ENCODE data around the gene ACO2. TPM values are rescaled to one million over a fixed set of nuclear protein-coding genes. Genes with fewer than 3 reads are reported as not detected.
A peak's percentile ranks its signal among the peaks of the same experiment; 100 is the strongest.

Gene ACO2
- total RNA-seq, 1 experiment from 2014 or later, result 66.6 TPM

GRCh38 chr22:41508770-41509170 lies 39.9 kb downstream of the ACO2 start:
- Histone ChIP-seq H3K56ac (ENCODE audit: insufficient read length, low read depth, low read length) (no peak overlapping the region), H3K23ac (ENCODE audit: insufficient read length, low read depth, low read length) (no peak overlapping the region), H4K8ac (replicated peaks; ENCODE audit: insufficient read length, low read depth, low read length) (no peak overlapping the region), H3K18ac (ENCODE audit: insufficient read length, low read depth, low read length) (no peak overlapping the region), H2BK5ac (ENCODE audit: insufficient read length, low read length) (no peak overlapping the region), H3K9ac (ENCODE audit: extremely low read depth, insufficient read length, low read length) (no peak overlapping the region), H2AK5ac (ENCODE audit: insufficient read length, low read length) (no peak overlapping the region), H3K27me3 (ENCODE audit: insufficient read depth, low read length) (no peaks in the 10 kb centered on the region), H3K4ac (ENCODE audit: low read depth, low read length) (no peak overlapping the region), H3K9me3 (ENCODE audit: control insufficient read depth, low read depth, low read length) (no peaks in the 10 kb centered on the region), H3T11ph (ENCODE audit: low read length) (no peak overlapping the region), H3K23me2 (ENCODE audit: insufficient read length, low read depth, low read length, poor library complexity, severe bottlenecking) (no peaks in the 10 kb centered on the region), H3K14ac (ENCODE audit: insufficient read depth, low read length) (no peak overlapping the region), H4K91ac (ENCODE audit: insufficient read length, low read depth, low read length) (no peak overlapping the region), H3K79me1 (ENCODE audit: insufficient read depth, low read depth, low read length, poor library complexity, severe bottlenecking) (no peaks in the 10 kb centered on the region), H3K79me2 (ENCODE audit: insufficient read depth, low read length) (no peaks in the 10 kb centered on the region), H2BK20ac (ENCODE audit: low read depth, low read length, poor library complexity, severe bottlenecking) (no peak overlapping the region), H2BK12ac (ENCODE audit: insufficient read length, low read depth, low read length) (no peak overlapping the region), H2BK15ac (ENCODE audit: low read depth, low read length) (no peak overlapping the region), H3K4me2 (ENCODE audit: insufficient read depth, insufficient read length, low read length) (no peak overlapping the region), H3K4me1 (ENCODE audit: insufficient read depth, low read length) (peaks cover 5% of the 10 kb centered on the region; the same call in 1 of the 2 replicates), H3K27ac (ENCODE audit: insufficient read length, low read depth, low read length) (no peak overlapping the region), H2AFZ (ENCODE audit: low read length) (no peak overlapping the region), H4K20me1 (ENCODE audit: control insufficient read depth, insufficient read depth, insufficient read length) (no peaks in the 10 kb centered on the region), H2BK120ac (ENCODE audit: low read depth, low read length, poor library complexity, severe bottlenecking) (no peak overlapping the region), H4K5ac (ENCODE audit: insufficient read length, low read depth, low read length) (no peak overlapping the region)
- WGBS (ENCODE audit: extremely low coverage, insufficient read length, low lambda C conversion rate), result no CpG with 5 or more reads among the region's 12 CpGs
- peak overlapping the region in 1 of 3 experiments; percentile 83; a peak in 1 of 7 replicates for H3K27ac Mint-ChIP-seq
- TF ChIP-seq CTCF (conservative IDR thresholded peaks at IDR 0.05), result peak; percentile 30; the same call in 2 of the 3 replicates
- H3K4me1 Mint-ChIP-seq, result peaks cover 19 to 24% of the 10 kb centered on the region in 2 experiments
- H3K36me3 Mint-ChIP-seq (ENCODE audit: insufficient read depth in 1 of 3, low read depth in 3 of 3), result peaks cover 27 to 46% (median 34%) of the 10 kb centered on the region in 3 experiments; a peak in 6 of 7 replicates
- peak; percentile 32 for DNase-seq
- no peaks in the 10 kb centered on the region for H3K27me3 Mint-ChIP-seq (ENCODE audit: low read depth)
- no peak overlapping the region for H3K4me3 Mint-ChIP-seq
- H3K9me3 Mint-ChIP-seq, result no peaks in the 10 kb centered on the region

Measured in H9 (cell line).